ENCODE data around the gene COBL.

DNA sequence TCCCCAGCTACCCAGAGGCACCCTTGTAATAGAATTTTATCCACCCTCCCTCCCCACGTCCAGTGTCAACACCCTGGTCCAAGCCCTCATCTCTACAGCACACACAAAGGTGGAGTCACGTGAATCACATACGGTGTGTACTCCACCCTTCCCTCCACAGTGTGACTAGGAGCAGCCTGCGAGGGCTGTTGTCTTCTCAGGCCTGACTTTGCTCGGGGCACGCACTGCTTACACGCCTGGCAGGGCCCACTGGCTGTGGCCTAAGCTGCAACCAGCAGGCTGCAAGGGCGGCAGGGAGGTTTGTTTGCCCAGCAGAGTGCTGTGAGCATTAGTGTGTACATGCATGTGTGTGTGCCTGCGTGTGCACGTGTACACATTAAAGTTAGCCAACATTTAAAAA lies 93.7 kb downstream of the COBL start:
- no peak for TF ChIP-seq SIN3A (IDR thresholded peaks at IDR 0.05; ENCODE audit: borderline replicate concordance, insufficient read depth, low read length)
- no peak for TF ChIP-seq POLR2AphosphoS5 (IDR thresholded peaks at IDR 0.05; ENCODE audit: low read depth, low read length)
- TF ChIP-seq, protein P1, sequence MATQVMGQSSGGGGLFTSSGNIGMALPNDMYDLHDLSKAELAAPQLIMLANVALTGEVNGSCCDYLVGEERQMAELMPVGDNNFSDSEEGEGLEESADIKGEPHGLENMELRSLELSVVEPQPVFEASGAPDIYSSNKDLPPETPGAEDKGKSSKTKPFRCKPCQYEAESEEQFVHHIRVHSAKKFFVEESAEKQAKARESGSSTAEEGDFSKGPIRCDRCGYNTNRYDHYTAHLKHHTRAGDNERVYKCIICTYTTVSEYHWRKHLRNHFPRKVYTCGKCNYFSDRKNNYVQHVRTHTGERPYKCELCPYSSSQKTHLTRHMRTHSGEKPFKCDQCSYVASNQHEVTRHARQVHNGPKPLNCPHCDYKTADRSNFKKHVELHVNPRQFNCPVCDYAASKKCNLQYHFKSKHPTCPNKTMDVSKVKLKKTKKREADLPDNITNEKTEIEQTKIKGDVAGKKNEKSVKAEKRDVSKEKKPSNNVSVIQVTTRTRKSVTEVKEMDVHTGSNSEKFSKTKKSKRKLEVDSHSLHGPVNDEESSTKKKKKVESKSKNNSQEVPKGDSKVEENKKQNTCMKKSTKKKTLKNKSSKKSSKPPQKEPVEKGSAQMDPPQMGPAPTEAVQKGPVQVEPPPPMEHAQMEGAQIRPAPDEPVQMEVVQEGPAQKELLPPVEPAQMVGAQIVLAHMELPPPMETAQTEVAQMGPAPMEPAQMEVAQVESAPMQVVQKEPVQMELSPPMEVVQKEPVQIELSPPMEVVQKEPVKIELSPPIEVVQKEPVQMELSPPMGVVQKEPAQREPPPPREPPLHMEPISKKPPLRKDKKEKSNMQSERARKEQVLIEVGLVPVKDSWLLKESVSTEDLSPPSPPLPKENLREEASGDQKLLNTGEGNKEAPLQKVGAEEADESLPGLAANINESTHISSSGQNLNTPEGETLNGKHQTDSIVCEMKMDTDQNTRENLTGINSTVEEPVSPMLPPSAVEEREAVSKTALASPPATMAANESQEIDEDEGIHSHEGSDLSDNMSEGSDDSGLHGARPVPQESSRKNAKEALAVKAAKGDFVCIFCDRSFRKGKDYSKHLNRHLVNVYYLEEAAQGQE (IDR thresholded peaks at IDR 0.05; ENCODE audit: insufficient read depth in 1 of 2, low read depth in 2 of 2, low read length in 2 of 2) = no peak
- no peak for TF ChIP-seq FOXP2 (optimal IDR thresholded peaks at IDR 0.05; ENCODE audit: borderline replicate concordance, extremely low read depth, extremely low read length, insufficient read depth)
- no peak for TF ChIP-seq TAF1 (IDR thresholded peaks at IDR 0.05; ENCODE audit: borderline replicate concordance, insufficient read depth, low read length)

Measured in PFSK-1 (cell line).